ENCODE measurements around the gene S100P. TPM values are rescaled to one million over a fixed set of nuclear protein-coding genes. Genes with fewer than 3 reads are reported as not detected.

S100P gene
- total and polyA plus RNA-seq, 8 donors: 2.3 to 85.0 (median 4.8) TPM

GRCh38 chr4:6681191-6681590, 12.5 kb upstream of the S100P start:
- no peak overlapping the region for H3K4me3 ChIP-seq
- ATAC-seq: no peak
- peaks cover 2 to 20% of the 10 kb centered on the region in 2 donors for H3K4me1 ChIP-seq
- H3K27me3 ChIP-seq: no peaks in the 10 kb centered on the region
- no peaks in the 10 kb centered on the region for H3K36me3 ChIP-seq
- peak in 1 of 2 donors; percentile 23 for TF ChIP-seq CTCF (IDR thresholded peaks at IDR 0.05)
- no peak overlapping the region for H3K27ac ChIP-seq
- intact Hi-C loops (cut with DNase I): no loop called here
- no peaks in the 10 kb centered on the region for H3K9me3 ChIP-seq
- no peak for DNase-seq

- Histone ChIP-seq H3K9me3 (no peaks in the 10 kb centered on the region), H3K36me3 (no peaks in the 10 kb centered on the region), H3K4me1 (peaks cover 0 to 3% of the 10 kb centered on the region in 2 donors), H3K27ac (no peak overlapping the region), H3K4me3 (no peak overlapping the region), H3K27me3 (no peaks in the 10 kb centered on the region)
- no peak for TF ChIP-seq CTCF (IDR thresholded peaks at IDR 0.05)
- intact Hi-C loops (cut with DNase I): no loop called here
- DNase-seq: no peak
- ATAC-seq: no peak
Observed at GRCh38 chr4:6682862-6683590, 10.7 kb upstream of the S100P start.

- intact Hi-C loops (cut with DNase I): no loop called here
- TF ChIP-seq CTCF (IDR thresholded peaks at IDR 0.05): no peak
- ATAC-seq: no peak
Observed at GRCh38 chr4:6684656-6685055, 9.0 kb upstream of the S100P start.

GRCh38 chr4:6686104-6686787, 7.4 kb upstream of the S100P start:
- Histone ChIP-seq H3K27me3 (no peaks in the 10 kb centered on the region), H3K27ac (no peak overlapping the region), H3K9me3 (no peaks in the 10 kb centered on the region), H3K36me3 (no peaks in the 10 kb centered on the region), H3K4me3 (no peak overlapping the region), H3K4me1 (peaks cover 9 to 31% of the 10 kb centered on the region in 2 donors)
- intact Hi-C loops (cut with DNase I): no loop called here
- TF ChIP-seq CTCF (IDR thresholded peaks at IDR 0.05): no peak
- ATAC-seq (no peak), DNase-seq (no peak)

More at GRCh38 chr4:6684656-6685055, 9.0 kb upstream of the S100P start:
- H3K4me3 ChIP-seq: no peak overlapping the region
- no peak for DNase-seq
- no peaks in the 10 kb centered on the region for H3K9me3 ChIP-seq
- peaks cover 9 to 15% of the 10 kb centered on the region in 2 donors for H3K4me1 ChIP-seq
- no peaks in the 10 kb centered on the region for H3K27me3 ChIP-seq
- no peak overlapping the region for H3K27ac ChIP-seq
- no peaks in the 10 kb centered on the region for H3K36me3 ChIP-seq

Measured in left lung (tissue), 10 donors.